Cardiac fibroblast (primary cell): ENCODE results near the gene CD81.

Experiments
- DNase-seq, 2 donors: peaks; one replicate each; pipeline versions ENCODE4 v3.0.0 to v3.0.0-alpha.2; 2010; ENCODE audit warnings: low read depth in 2 of 2
- H3K4me3 ChIP-seq, 2 donors: replicated peaks in 1 of 2; 1 replicate in 1 of 2; 2 replicates in 1 of 2; pipeline ENCODE4 v1.5.1; 2011; ENCODE audit warnings: low read depth in 2 of 2, low read length in 2 of 2, mild to moderate bottlenecking in 2 of 2, moderate library complexity in 1 of 2
- CTCF ChIP-seq: IDR thresholded peaks from one replicate; pipeline ENCODE4 v1.5.1; 2011; ENCODE audit warnings: low read depth, mild to moderate bottlenecking, low read length, inconsistent platforms

Gene CD81

GRCh38 chr11:2378527-2379210 lies 1.6 kb downstream of the CD81 start:
- H3K4me3 ChIP-seq, result peak overlapping the region; percentile 91 to 99
- TF ChIP-seq CTCF, result no peak
- DNase-seq, result peak; percentile 54 to 64

- peak overlapping the region; percentile 91 to 99 for H3K4me3 ChIP-seq
- DNase-seq, result peak in 1 of 2 donors; percentile 33
- TF ChIP-seq CTCF, result no peak
Measured at GRCh38 chr11:2379466-2380174, 2.5 kb downstream of the CD81 start.

- peak overlapping the region; percentile 14 to 99 for H3K4me3 ChIP-seq
- TF ChIP-seq CTCF, result no peak
Measured at GRCh38 chr11:2380396-2380795, 3.3 kb downstream of the CD81 start.

GRCh38 chr11:2380807-2381350 lies 3.8 kb downstream of the CD81 start:
- TF ChIP-seq CTCF, result no peak
- peak overlapping the region; percentile 14 to 99 for H3K4me3 ChIP-seq
- DNase-seq, result peak; percentile 32 to 75

More at GRCh38 chr11:2380396-2380795, 3.3 kb downstream of the CD81 start:
- DNase-seq, result no peak

GRCh38 chr11:2381494-2382128 lies 4.5 kb downstream of the CD81 start:
- H3K4me3 ChIP-seq, result no peak overlapping the region
- no peak for DNase-seq
- TF ChIP-seq CTCF, result no peak

GRCh38 chr11:2382129-2382517 lies 5.0 kb downstream of the CD81 start:
- no peak for DNase-seq
- no peak for TF ChIP-seq CTCF
- H3K4me3 ChIP-seq, result no peak overlapping the region
